Inflammatory macrophage treated with lipopolysaccharide for 4 hours (primary cell): ENCODE measurements around the gene RSRC1.
"Not testable (repeated sequence)": the region's sequence is repeated elsewhere in the genome, so short reads cannot be mapped to it uniquely, and the experiment has no call there.

ENCODE experiments used
- DNase-seq: peaks from one replicate; pipeline ENCODE4 v3.0.0-alpha.2; 2020

Gene RSRC1

GRCh38 chr3:158540066-158540465 lies 430.2 kb downstream of the RSRC1 start:
- DNase-seq: no peak

GRCh38 chr3:158548691-158549090 lies 438.8 kb downstream of the RSRC1 start:
- DNase-seq: no peak

GRCh38 chr3:158549938-158550337 lies 440.0 kb downstream of the RSRC1 start:
- not testable (repeated sequence) for DNase-seq

GRCh38 chr3:158552124-158552523 lies 442.2 kb downstream of the RSRC1 start:
- no peak for DNase-seq

- no peak for DNase-seq
Measured at GRCh38 chr3:158559504-158559903, 449.6 kb downstream of the RSRC1 start.

GRCh38 chr3:158560979-158561378 lies 451.1 kb downstream of the RSRC1 start:
- DNase-seq: no peak

- no peak for DNase-seq
Measured at GRCh38 chr3:158562674-158563073, 452.8 kb downstream of the RSRC1 start.

- DNase-seq: no peak
Measured at GRCh38 chr3:158563076-158563475, 453.2 kb downstream of the RSRC1 start.

GRCh38 chr3:158565076-158565475 lies 455.2 kb downstream of the RSRC1 start:
- no peak for DNase-seq

GRCh38 chr3:158568784-158569183 lies 458.9 kb downstream of the RSRC1 start:
- no peak for DNase-seq

- DNase-seq: no peak
Measured at GRCh38 chr3:158569794-158570193, 459.9 kb downstream of the RSRC1 start.

GRCh38 chr3:158570999-158571702 lies 461.3 kb downstream of the RSRC1 start, which contains the start of gene MLF1:
Gene MLF1, plus strand, starts transcription at chr3:158571194. Its CDS starts 107 bp downstream, at chr3:158571301.
- peak; percentile 89 for DNase-seq

GRCh38 chr3:158571969-158572765 lies 462.3 kb downstream of the RSRC1 start:
- no peak for DNase-seq

GRCh38 chr3:158572766-158573060 lies 462.8 kb downstream of the RSRC1 start:
- no peak for DNase-seq

GRCh38 chr3:158573714-158574113 lies 463.8 kb downstream of the RSRC1 start:
- DNase-seq: no peak

- no peak for DNase-seq
Measured at GRCh38 chr3:158574646-158575045, 464.8 kb downstream of the RSRC1 start.

- no peak for DNase-seq
Measured at GRCh38 chr3:158590223-158590622, 480.3 kb downstream of the RSRC1 start.
